LHCN-M2 (cell line): ENCODE data around the gene KIF17. TPM values are rescaled to one million over a fixed set of nuclear protein-coding genes. Genes with fewer than 3 reads are reported as not detected.

Experiments used
- DNase-seq: peaks from one replicate; pipeline ENCODE4 v3.0.0-alpha.2; 2012; ENCODE audit warnings: low read depth
- total RNA-seq: library from RNA; depleted of rRNA; stranded (reverse); fragments of >200 nt; gene quantifications from 2 replicates; pipeline ENCODE4 v1.2.3, GENCODE V29; 2014

KIF17 gene
- total RNA-seq, 1 experiment from 2014 or later: 0.75 TPM

DNA sequence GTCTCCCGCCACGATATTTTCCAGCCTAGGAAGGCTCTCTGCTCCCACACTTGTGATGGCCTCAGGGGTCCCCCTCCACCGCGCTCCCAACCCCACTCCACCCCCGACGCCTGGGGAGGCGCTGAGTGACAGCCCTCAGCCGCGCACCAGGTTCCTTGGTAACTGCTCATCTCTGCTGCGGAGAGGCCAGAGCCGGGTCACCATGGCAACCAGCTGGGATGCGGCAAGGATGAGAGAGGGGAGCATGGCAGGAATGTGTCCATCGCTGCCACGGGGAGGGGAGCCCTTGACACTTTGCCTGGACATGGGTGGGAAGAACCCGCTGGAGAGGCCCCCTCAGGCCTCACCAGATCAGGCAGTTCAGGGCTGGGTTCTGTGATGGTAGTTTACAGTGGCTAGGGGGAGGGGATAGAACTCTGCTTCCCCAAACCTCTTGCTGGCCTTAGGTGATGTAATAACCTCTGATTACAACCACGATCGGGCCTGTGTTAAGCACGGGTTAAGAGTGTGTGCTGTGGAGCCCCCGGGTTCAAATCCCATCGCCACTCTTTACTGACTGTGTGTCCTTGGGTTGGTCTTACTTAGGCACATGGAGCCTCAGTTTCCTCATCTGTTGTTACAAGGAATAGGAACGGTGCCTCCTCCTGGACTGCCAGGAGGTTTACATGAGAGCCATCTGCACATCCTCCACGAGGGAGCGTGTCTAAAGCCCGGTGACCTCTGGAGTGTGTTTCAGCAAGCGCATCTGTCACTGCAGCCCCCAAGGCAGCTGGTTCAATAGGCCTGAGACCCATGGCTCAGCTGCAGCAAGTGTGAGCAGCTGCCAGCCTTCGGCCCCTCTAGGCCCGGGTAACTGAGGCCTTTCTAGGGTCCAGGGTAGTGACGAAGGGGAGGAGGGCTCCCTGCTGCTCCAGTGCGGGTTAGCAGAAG is 6.3 kb downstream of the KIF17 start:
- no peak for DNase-seq

DNA sequence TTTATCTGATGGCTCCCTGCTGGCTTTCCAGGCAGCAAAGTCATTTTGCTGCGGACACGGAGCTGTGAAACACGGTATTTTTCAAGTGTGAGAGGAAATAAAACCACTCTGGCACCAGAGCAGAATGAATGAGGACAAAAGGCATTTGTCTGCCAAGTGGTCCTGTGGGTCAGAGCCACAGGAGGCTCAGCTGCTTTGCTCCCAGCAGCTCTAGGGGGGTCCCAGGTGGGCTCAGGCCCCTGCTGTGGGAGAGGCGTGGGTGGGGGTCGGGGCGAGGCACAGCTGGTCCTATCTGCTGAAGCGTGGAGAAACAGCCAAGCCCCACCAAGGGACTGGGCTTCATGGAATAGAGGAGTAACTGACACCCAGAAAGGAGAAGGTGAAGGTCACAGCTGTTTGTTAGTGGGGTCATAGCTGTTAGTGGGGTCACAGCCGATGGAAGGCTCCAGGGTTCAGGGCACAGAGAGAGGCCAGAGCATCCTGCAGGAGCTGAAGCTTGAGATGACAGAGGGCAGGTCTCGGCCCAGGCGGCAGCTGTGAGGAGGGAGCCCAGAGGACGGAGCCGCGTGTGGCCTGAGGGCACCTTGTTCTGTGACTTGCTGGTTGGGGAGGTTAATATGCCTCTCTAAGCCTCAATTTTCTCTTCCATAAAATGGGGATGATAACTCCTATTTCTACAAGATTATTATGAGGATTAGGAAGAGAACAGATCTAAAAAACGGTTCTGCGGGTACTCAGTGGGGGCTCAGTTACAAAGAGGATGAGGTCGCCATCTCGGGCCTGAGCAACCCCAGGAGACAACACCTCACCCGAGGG is 7.1 kb downstream of the KIF17 start:
- no peak for DNase-seq

DNA sequence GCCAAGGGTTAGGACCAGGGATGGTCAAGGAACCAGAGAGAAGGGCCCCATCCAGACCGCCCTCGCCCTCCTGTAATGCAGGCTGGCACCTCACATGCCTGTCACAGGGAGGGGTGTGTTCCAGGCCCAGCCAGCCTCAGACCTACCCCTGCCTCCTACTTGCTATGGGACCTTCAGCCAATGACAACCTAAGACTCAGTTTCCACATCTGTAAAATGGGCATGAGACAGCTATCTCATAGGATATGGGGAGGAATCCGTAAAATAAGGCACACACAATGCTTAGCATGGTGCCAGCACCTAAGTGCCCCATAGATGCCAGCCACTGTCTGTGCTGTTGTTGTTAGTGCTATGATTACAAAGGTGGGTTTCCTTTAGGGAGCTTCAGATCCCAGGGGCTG is 7.9 kb downstream of the KIF17 start:
- DNase-seq: no peak

DNA sequence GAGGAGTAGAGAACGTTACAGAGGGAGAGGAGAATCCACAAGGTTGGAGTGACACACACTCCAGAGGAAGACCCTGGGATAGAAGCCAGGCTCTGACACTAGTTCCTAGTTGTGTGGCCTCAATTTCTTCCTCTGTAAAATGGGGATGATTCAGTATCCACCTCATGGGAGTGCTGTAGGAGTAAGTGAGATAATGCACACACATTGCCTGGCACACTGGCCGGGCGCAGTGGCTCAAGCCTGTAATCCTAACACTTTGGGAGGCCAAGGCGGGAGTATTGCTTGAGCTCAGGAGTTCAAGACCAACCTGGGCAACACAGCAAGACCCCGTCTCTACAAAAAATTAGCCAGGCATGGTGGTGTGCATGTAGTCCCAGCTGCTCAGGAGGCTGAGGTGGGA is 8.9 kb downstream of the KIF17 start:
- no peak for DNase-seq

DNA sequence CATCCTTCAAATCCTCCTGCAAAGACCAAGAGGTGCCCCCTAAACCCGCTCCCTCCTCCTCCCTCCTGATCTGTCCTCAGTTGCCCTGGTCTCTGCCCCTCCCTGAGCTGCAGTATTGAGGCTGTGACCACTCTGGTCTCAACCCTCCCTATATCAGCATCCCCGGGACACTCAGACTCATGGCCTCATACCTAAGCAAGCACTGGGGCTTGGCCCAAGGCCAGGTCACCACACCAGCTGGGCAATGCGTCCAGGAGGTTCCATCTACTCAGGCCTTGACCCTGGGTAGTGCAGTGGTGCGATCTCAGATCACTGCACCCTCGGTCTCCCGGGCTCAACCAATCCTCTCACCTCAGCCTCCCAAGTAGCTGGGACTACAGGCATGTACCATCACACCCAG is 9.8 kb downstream of the KIF17 start:
- DNase-seq: no peak

DNA sequence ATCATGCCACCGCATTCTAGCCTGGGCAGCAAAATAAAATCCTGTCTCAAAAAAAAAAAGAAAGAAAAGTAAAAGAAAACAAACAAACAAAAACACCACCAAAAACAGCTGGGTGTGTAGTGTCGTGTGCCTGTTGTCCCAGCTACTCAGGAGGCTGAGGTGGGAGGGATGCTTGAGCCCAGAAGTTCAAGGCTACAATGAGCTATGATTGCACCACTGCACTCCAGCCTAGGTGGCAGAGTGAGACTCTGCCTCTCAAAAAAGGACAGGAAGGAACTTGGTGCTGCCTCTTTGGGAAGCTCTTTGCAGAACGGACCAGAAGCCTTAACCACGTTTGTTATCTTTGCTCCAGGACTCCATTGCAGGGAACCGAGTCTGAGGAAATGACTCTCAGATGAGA is 11.0 kb downstream of the KIF17 start:
- DNase-seq: no peak

DNA sequence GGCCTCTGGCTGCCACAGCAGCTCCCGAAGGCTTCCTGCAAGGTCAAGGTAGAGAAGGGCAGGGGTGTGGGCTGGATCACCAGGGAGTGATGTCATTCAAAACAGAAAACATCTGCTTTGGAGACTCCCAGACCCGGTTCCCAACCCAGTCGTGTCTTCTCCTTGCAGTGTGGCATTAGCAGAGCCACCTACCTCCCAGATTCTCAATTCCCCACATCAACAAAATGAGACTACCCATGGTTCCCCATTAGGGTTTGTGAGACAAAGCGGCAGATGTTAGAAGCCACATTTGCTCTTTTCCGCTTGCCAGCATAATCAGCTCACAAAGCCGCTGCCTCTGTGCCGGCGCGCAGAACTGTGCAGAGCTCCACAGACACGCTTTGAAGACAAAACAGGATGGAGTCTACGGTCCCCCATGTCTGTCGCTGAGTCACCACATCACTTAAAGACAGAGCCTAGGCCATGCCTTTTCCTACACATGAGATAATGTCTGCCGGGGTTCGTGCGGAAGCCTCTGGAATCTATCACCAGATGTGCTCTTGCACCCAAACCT is 12.5 kb downstream of the KIF17 start:
- DNase-seq: no peak

DNA sequence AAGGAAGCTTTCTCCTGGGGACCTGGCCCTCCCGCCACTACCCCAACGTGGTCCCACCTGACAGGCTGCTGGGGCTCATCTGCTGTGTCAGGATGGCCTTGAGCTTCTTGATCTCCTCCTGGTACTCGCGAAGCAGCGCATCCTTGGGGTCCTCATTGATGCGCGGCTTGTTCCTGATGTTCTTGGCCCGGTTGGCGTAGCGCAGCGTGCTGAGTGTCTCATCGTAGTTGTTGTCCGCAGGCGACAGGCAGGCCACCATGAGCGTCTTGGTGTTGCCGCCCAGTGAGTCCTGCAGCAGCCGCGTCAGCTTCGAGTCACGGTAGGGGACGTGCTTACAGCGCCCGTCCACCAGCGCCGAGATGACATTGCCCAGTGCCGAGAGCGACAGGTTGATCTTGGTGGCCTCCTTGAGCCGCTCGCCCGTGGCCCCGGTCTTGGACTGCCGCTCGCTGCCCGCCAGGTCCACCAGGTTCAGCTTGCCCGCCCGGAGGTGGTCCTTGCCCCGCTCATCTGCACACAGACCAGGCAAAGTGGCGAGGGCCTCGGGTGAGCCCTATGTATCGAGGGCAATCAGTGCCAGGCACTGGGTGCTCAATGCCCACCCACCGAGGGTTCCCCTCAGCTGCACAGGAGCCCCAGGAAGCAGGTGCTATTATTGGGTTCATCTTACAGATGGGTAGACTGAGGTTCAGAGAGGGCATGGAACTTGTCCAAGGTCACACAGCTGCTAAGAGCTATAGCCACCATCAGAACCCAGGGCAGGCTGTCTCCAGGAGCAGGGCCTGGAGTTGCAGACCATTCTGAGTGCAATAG is 13.2 kb downstream of the KIF17 start:
- DNase-seq: no peak

DNA sequence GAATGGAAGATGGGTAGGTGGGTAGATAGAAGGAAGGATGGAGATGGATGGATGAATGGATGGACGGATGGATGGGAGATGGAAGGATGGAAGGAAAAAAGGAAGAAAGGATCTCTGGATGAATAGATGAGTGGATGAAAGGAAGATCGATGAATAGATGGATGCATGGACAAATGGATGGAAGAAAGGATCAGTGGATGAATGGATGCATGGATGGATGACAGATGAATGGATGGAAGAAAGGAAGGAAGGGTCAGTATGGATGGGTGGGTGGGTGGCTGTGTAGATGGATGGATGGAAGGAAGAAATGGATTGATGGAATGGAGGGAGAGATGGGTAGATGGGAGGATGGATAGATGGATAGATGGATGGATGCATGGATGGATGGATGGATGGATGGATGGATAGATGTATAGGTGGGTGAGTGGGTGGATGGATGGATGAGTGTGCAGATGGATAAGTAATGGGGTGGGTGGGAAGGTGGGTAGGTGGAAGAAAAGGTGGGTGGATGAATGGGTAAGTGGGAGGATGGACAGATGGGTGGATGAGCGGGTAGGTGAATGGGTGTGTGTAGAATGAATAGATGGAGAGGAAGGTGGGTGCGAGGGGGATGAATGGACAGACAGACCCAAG is 14.6 kb downstream of the KIF17 start:
- no peak for DNase-seq

DNA sequence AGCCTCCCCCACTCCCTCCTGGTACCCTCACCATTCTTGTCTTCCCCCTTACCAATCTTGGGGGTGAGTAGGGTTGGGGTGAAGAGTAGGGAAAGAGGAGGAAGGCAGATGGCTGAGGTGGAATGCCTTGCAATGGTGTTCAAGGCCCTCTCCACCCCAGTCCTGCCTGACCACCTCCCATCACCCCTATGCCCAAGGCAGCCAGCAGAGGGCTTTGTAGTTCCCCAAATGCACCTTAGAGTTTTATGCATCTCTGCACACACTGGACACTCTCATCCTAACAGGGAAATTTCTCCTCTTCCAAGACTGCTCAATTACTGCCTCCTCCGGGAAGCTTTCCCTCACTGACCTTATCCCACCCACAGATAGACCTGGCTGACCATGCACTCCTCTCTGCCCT is 15.4 kb downstream of the KIF17 start:
- DNase-seq: peak; percentile 29

DNA sequence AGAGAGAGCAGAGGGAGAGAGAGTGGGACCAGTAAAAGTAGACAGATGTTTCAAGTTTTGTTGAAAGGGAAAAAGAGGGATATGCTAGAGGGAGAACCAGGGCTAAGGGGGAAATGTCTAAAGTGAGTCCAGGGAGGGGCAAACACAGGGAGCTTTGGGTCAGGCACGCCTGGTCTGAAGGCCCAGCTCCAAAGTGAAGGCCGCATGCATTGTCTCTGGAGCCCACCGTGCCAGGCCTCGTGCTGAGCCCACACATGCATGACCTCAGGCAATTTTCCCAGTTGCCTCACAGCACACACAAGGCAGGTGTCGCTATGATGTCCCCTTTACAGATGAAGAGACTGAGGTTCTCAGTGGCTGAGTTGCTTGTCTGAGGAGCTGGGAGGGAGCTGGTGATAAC is 16.0 kb downstream of the KIF17 start:
- DNase-seq: no peak

DNA sequence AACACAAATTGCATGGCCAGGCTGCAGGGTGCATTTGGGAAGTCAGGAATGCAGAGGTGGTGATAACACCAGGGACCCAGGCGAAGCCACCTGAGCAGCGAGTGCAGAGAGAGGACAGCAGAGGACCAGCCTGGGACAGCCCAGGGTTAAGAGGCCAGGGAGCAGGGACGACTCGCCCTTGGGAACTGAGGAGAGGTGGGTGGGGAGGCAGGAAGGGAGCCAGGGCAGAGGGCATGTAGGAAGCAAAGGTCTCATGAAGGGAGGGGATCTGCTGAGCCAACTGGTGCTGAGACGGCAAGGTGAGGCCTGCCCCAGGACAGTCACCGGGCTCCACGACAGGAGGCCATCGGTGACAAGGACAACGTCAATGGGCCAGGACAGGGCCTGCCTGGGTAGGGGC is 16.4 kb downstream of the KIF17 start:
- DNase-seq: no peak

DNA sequence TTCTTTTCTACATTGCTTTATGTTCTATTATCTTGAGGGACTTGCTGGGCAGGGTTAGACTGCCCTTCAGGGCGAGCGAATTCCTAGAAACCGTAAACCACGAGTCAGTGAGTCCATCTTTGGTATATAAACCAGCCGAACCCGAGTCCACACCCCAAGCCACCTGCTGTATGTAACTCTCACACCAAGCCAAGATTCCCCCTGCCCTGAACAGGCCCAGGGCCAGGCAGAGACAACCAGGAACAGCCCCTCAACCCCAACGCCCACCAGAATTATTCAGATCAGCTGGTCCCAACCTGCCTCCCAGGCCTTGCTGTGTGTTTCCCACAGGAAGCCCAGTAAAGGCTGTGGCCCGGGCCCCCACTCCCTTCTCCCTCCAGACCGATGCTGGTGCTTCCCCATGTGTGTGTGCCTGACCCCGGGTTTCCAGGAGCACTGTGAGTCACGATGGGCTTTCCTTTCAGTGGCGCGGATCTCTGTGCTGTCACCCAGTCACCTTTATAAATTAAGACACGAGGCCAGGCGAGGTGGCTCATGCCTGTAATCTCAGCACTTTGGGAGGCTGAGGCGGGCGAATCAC is 17.1 kb downstream of the KIF17 start:
- DNase-seq: no peak

DNA sequence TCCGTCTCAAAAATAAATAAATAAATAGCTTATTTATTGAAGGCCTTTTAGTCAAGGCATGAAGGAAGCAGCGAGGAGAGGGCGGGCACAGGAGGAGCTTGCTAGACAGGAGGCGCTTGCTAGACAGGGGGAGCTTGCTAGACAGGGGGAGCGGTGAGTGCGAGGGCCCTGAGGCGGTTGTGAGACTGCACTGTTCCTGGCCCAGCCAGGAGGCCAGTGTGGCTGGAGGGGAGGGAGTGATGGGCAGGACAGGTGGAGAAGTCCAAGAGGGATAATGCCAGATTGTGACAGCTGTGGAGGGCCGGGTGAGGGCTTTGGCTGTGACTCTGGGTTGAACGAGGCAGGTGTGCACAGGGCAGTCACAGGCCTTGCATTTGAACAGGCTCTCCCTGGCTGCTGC is 18.2 kb downstream of the KIF17 start:
- peak; percentile 75 for DNase-seq

DNA sequence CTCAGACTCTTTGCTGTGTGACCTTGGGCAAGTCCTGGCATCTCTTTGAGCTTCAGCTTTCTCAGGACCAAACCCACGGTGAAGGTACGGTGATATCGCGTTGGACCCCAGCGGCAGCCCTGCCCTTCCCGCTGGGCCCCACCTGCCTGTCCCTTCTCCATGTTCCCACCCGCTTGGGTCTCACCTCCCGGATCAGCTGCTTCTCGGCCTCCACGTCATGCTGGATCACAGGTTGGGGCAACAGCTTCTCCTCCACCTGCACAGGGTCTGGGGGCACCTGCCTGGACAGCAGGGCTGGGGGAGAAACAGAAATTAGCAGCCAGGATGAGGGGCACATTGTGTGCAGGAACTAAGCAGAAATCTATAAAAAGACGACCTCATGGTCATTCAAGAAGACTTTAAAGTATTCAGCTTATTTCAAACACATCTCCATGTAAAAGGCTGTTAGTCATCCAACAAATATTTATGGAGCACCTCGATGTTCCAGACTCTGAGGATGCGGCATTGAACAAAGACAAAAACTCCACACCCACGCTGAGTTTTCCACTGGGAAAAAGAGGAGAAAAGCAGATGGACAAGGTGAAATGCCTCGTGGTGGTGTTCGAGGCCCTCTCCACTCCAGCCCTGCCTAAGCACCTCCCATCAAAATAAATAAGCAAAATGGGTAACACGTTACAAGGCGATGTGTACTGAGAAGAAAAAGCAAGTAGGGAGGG is 19.5 kb downstream of the KIF17 start:
- DNase-seq: peak; percentile 73

DNA sequence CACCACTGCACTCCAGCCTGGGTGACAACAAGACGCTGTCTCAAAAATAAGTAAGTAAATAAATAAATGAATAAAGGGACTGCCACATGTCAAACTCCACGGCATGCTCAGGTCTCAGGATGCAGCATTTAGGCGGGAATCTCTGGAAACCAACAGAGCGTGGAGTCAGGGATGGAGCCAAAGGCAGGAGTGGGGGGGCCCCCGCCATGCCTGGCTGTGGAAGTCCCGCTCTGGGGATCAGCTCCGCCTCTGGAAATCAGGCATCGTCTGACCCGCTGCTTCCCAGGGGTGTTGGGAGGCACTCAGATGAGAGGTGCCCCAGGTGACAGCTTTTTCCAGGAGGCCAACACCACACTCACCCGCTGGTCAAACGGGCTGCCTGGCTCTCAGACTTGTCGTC is 20.2 kb downstream of the KIF17 start:
- DNase-seq: no peak

DNA sequence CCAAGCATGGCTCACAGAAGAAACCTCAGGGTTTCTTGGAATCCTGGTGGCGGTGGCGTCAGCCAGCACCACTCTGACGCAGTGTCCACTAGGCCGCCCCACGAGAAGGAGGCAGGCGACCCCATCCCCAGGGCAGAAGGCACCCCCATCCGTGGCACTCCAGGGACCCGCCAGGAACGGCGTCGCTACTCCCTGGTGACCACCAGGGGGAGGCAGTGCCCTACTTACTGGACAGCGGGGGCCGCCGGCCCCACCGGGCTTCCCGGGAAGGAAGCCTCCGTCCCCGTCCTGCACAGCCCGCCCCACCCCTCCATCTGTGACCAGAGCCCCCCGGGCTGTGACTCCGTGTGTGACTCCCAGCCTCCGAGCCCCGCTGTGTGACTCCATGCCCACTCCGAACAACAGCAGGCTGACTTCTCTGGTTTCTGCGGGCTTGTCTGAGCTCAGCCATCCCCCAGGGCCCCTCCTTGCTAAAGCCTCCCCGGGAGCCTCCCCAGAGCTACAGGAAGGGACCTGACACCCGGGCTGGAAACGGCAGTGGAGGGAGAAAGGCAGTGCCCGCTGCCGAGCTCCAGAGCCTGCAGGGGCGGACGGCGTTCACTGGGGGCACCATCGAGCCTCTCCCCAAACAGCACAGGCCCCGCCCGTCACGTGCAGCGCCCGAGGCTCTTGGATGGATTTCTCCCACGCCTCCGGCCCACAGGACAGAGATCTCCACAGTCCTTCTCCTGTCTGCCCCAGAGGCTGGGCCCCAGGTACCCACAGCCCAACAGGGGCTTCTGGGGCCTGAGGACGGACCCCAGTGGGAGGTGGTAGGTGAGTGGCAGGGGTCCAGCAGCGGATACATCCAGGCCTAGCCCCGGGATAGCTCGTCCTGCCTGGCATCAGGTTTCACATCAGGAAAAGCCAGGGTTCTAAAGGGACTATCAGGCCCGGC is 21.1 kb downstream of the KIF17 start:
- DNase-seq: peak; percentile 91

DNA sequence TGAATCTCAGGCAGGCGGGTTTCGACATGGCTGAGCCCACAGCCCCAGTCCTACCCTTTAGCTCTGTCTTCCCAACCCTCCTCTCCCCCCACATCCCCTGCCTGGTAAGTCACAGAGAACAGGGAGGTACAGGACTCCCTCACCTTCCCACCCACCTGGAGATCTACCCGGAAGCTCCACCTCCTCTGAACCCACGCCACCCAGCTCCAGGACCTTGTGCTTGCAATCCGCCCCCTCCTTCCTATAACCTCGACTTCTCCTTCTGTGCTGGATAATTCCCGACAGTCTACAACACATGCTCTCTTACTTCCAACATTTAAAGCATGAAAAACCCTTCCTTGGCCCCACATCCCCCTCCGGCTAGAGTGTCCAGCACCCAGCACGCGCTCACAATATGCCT is 22.3 kb downstream of the KIF17 start:
- DNase-seq: no peak

DNA sequence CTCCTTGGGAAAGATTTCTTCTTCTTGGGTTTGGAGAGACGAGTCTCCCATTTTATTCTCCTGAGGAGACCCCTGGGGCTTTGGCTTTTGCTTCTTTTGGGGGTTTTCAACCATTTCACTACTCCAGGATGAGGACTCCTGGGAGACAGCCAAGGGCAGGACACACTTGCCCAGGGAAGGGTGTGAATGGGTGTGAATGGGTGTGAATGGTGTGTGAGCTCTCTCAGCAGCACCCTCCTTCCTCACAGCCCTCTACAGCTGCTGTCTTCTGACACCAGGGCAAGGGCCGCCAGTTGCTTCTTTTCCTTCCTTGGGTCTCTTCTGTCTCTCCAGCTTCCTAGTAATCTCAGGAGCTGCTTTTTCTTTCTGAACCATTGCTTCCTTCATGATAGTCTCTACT is 24.2 kb downstream of the KIF17 start:
- no peak for DNase-seq
